HepG2 (cell line): ENCODE data around the gene DPEP2NB. TPM values are rescaled to one million over a fixed set of nuclear protein-coding genes. Genes with fewer than 3 reads are reported as not detected.

ENCODE experiments used
- ARNTL ChIP-seq: sonication (generic); formaldehyde crosslinking; IDR thresholded peaks from 2 replicates; pipeline ENCODE4 v1.4.0; 2020; ENCODE audit warnings: mild to moderate bottlenecking, missing genetic modification reagents
- KAT8 ChIP-seq: IDR thresholded peaks from 2 replicates; pipeline ENCODE4 v1.6.1; 2016; ENCODE audit warnings: missing genetic modification reagents, missing compliant biosample characterization
- NONO ChIP-seq, 2 experiments: fragments of 450-650 bp in 1 of 2; sonication (generic) in 1 of 2; formaldehyde crosslinking in 1 of 2; IDR thresholded peaks in 1 of 2; conservative IDR thresholded peaks in 1 of 2; 2 replicates each; pipeline versions ENCODE4 v1.6.1 to v1.8.0; 2017 to 2022; ENCODE audit warnings: mild to moderate bottlenecking in 1 of 2, missing genetic modification reagents in 1 of 2, moderate library complexity in 1 of 2
- RBM22 ChIP-seq: fragments of 200-400 bp; formaldehyde crosslinking; optimal IDR thresholded peaks from 2 replicates; pipeline ENCODE3; 2017; ENCODE audit warnings: mild to moderate bottlenecking, low read length, moderate library complexity
- RFX5 ChIP-seq: IDR thresholded peaks from 2 replicates; pipeline ENCODE4 v1.6.1; 2011; ENCODE audit warnings: low read depth, low read length, improper control_type of control experiment
- SKI ChIP-seq: fragments of 450-650 bp; IDR thresholded peaks from one replicate; pipeline ENCODE4 v1.6.1; 2018; ENCODE audit warnings: mild to moderate bottlenecking; ENCODE audit not compliant: partially characterized antibody
- SNAI1 ChIP-seq: sonication (generic); formaldehyde crosslinking; IDR thresholded peaks from 2 replicates; pipeline ENCODE4 v1.5.0; 2020; ENCODE audit warnings: mild to moderate bottlenecking, missing genetic modification reagents, borderline replicate concordance
- SOX5 ChIP-seq: IDR thresholded peaks from 2 replicates; pipeline ENCODE4 v1.6.1; 2016; ENCODE audit warnings: borderline replicate concordance
- THAP9 ChIP-seq: sonication (generic); formaldehyde crosslinking; IDR thresholded peaks from 2 replicates; pipeline ENCODE4; 2020; ENCODE audit warnings: missing genetic modification reagents, mild to moderate bottlenecking, borderline replicate concordance
- ZNF143 ChIP-seq: sonication (generic); formaldehyde crosslinking; IDR thresholded peaks from 2 replicates; pipeline ENCODE4 v1.4.0; 2020; ENCODE audit warnings: missing genetic modification reagents
- ZNF33B ChIP-seq: sonication (generic); formaldehyde crosslinking; IDR thresholded peaks from 2 replicates; pipeline ENCODE4 v1.5.1; 2020; ENCODE audit warnings: mild to moderate bottlenecking, missing genetic modification reagents
- ZNF841 ChIP-seq: sonication (generic); formaldehyde crosslinking; IDR thresholded peaks from 2 replicates; pipeline ENCODE4 v1.8.1; 2023; ENCODE audit warnings: missing genetic modification reagents, borderline replicate concordance
- ZSCAN21 ChIP-seq: sonication (generic); formaldehyde crosslinking; IDR thresholded peaks from 2 replicates; pipeline ENCODE4 v1.8.0; 2022; ENCODE audit warnings: mild to moderate bottlenecking, missing genetic modification reagents, moderate library complexity, borderline replicate concordance
- polyA plus RNA-seq, 8 experiments: library from polyadenylated mRNA; depleted of rRNA in 3 of 8; stranded (reverse) in 7 of 8; unstranded in 1 of 8; fragments of >200 nt; fragmentation: Illumina TruSeq in 4 of 8; extraction: Trizol in 4 of 8; gene quantifications; 2 replicates each; pipeline versions ENCODE4 v1.2.1 to v1.2.3, GENCODE V29; 2011 to 2016; ENCODE audit warnings: low read depth in 4 of 8, missing spikeins in 1 of 8, mixed read lengths in 1 of 8; ENCODE audit not compliant: insufficient read depth in 1 of 8
- total RNA-seq, 5 experiments: library from RNA; depleted of rRNA; stranded (reverse); fragments of >200 nt; fragmentation: Illumina TruSeq; extraction: Trizol; gene quantifications; 2 replicates each; pipeline ENCODE4 v1.2.3, GENCODE V29; 2016; ENCODE audit warnings: low read depth in 1 of 5
- TF ChIP-seq, protein P1 (sequence below): sonication (generic); formaldehyde crosslinking; IDR thresholded peaks from 2 replicates; pipeline ENCODE4 v1.5.0; 2020; ENCODE audit warnings: mild to moderate bottlenecking, missing genetic modification reagents, borderline replicate concordance
- TF ChIP-seq, protein P2 (sequence below): sonication (generic); formaldehyde crosslinking; IDR thresholded peaks from 2 replicates; pipeline ENCODE4 v1.4.0; 2020; ENCODE audit warnings: missing genetic modification reagents

Gene DPEP2NB
- total and polyA plus RNA-seq, 2 of the 13 experiments (the other 11 are each of a cell fraction or from before 2014, with no cell fraction given) = not detected

GRCh38 chr16:68022728-68023537, 7.2 kb upstream of the DPEP2NB start, which contains the start of the genes DDX28 and DUS2 (continued):
- peak; percentile 77; the same call in 1 of the 2 replicates for TF ChIP-seq ARNTL (CRISPR knock-in tag)
- TF ChIP-seq SKI = peak; percentile 68
- TF ChIP-seq KAT8 (CRISPR knock-in tag) = peak; percentile 100
- peak; percentile 94 for TF ChIP-seq ZSCAN21 (CRISPR knock-in tag)
- no peak; the same call in 1 of the 2 replicates for TF ChIP-seq ZNF33B
- peak; percentile 97 for TF ChIP-seq THAP9
- peak; percentile 28 for TF ChIP-seq RBM22
- no peak; the same call in 1 of the 2 replicates for TF ChIP-seq SOX5 (CRISPR knock-in tag)
- peak; percentile 80 for TF ChIP-seq RFX5
- TF ChIP-seq SNAI1 (CRISPR knock-in tag) = no peak
- no peak for TF ChIP-seq NONO (IDR thresholded peaks at IDR 0.05)
- TF ChIP-seq NONO (CRISPR knock-in tag; conservative IDR thresholded peaks at IDR 0.05) = peak; percentile 99
- TF ChIP-seq, protein P1, sequence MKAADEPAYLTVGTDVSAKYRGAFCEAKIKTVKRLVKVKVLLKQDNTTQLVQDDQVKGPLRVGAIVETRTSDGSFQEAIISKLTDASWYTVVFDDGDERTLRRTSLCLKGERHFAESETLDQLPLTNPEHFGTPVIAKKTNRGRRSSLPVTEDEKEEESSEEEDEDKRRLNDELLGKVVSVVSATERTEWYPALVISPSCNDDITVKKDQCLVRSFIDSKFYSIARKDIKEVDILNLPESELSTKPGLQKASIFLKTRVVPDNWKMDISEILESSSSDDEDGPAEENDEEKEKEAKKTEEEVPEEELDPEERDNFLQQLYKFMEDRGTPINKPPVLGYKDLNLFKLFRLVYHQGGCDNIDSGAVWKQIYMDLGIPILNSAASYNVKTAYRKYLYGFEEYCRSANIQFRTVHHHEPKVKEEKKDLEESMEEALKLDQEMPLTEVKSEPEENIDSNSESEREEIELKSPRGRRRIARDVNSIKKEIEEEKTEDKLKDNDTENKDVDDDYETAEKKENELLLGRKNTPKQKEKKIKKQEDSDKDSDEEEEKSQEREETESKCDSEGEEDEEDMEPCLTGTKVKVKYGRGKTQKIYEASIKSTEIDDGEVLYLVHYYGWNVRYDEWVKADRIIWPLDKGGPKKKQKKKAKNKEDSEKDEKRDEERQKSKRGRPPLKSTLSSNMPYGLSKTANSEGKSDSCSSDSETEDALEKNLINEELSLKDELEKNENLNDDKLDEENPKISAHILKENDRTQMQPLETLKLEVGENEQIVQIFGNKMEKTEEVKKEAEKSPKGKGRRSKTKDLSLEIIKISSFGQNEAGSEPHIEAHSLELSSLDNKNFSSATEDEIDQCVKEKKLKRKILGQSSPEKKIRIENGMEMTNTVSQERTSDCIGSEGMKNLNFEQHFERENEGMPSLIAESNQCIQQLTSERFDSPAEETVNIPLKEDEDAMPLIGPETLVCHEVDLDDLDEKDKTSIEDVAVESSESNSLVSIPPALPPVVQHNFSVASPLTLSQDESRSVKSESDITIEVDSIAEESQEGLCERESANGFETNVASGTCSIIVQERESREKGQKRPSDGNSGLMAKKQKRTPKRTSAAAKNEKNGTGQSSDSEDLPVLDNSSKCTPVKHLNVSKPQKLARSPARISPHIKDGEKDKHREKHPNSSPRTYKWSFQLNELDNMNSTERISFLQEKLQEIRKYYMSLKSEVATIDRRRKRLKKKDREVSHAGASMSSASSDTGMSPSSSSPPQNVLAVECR = peak; percentile 100
- TF ChIP-seq ZNF143 (CRISPR knock-in tag) = peak; percentile 80
- TF ChIP-seq ZNF841 (CRISPR knock-in tag) = no peak
- TF ChIP-seq, protein P2, sequence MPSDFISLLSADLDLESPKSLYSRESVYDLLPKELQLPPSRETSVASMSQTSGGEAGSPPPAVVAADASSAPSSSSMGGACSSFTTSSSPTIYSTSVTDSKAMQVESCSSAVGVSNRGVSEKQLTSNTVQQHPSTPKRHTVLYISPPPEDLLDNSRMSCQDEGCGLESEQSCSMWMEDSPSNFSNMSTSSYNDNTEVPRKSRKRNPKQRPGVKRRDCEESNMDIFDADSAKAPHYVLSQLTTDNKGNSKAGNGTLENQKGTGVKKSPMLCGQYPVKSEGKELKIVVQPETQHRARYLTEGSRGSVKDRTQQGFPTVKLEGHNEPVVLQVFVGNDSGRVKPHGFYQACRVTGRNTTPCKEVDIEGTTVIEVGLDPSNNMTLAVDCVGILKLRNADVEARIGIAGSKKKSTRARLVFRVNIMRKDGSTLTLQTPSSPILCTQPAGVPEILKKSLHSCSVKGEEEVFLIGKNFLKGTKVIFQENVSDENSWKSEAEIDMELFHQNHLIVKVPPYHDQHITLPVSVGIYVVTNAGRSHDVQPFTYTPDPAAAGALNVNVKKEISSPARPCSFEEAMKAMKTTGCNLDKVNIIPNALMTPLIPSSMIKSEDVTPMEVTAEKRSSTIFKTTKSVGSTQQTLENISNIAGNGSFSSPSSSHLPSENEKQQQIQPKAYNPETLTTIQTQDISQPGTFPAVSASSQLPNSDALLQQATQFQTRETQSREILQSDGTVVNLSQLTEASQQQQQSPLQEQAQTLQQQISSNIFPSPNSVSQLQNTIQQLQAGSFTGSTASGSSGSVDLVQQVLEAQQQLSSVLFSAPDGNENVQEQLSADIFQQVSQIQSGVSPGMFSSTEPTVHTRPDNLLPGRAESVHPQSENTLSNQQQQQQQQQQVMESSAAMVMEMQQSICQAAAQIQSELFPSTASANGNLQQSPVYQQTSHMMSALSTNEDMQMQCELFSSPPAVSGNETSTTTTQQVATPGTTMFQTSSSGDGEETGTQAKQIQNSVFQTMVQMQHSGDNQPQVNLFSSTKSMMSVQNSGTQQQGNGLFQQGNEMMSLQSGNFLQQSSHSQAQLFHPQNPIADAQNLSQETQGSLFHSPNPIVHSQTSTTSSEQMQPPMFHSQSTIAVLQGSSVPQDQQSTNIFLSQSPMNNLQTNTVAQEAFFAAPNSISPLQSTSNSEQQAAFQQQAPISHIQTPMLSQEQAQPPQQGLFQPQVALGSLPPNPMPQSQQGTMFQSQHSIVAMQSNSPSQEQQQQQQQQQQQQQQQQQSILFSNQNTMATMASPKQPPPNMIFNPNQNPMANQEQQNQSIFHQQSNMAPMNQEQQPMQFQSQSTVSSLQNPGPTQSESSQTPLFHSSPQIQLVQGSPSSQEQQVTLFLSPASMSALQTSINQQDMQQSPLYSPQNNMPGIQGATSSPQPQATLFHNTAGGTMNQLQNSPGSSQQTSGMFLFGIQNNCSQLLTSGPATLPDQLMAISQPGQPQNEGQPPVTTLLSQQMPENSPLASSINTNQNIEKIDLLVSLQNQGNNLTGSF (CRISPR knock-in tag) = 0 out of 2 replicates have a peak, but pooled peaks have one; percentile 19
